GM21390 (cell line): ENCODE results near the gene PCSK4.

Source experiments
- ATAC-seq: cut with Tn5 transposase; IDR thresholded peaks from one replicate; pipeline ENCODE4 v1.9.1; 2021; ENCODE audit not compliant: unreplicated experiment

PCSK4 gene

DNA sequence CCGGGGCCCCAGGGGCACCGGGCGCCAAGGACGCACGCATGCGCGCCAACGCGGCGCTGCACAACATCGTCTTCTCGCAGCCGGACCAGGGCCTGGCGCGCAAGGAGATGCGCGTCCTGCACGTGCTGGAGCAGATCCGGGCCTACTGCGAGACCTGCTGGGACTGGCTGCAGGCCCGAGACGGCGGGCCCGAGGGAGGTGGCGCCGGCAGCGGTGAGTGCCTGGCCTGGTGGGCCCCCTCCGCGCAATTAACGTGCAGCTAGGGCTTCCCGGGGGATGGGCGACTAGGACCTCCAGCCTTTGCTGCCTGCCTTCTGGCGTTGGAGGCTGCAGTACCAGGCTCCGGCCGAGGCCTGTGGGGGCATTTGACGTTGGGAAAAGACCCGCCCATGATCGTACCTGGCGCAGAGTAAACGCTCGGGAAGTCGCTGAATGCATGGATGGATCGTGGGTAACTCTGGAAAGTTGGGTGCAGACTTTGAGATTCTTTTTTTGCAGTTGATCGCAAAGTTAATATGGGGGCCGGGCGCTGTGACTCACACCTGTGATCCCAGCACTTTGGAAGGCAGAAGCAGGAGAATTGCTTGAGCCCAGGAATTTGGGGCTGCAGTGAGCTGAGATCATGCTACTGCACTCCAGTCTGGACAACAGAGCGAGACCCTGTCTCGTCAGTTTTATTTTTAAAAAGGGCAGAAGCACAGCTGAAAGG lies 33.0 kb downstream of the PCSK4 start:
- ATAC-seq = no peak

DNA sequence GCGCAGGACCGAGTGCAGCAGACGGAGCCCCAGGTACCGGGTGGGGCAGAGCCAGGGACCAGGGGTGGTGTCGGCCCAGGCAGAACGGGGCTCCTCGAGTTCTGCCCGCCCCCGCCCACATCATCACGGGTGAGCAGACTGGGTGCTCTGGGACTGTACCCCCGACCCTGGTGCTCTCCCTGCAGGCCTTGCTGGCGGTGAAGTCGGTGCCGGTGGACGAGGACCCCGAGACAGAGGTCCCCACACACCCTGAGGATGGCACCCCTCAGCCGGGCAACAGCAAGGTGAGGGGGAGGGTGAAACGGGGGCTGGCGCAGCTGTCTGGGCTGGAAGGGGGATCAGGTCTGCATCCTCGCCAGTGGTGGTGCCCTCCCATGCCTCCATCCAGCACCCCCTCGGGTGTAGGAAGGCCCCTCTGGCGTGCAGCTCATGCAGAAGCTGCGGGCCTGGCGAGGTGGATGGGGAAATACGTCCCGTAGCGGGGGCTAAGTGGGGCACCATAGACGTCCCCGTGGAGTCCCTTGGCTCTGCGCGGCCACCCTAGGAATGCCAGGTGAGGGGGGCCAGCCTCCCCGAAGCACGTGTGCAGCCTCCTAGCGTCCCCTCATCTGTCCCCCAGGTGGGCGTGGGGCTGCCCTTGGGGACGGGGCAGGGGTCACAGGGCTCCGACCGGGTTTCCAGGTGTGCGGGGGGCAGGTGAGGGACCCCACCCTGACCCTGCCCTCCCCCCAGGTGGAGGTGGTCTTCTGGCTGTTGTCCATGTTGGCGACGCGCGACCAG lies 33.8 kb downstream of the PCSK4 start:
- ATAC-seq = no peak

DNA sequence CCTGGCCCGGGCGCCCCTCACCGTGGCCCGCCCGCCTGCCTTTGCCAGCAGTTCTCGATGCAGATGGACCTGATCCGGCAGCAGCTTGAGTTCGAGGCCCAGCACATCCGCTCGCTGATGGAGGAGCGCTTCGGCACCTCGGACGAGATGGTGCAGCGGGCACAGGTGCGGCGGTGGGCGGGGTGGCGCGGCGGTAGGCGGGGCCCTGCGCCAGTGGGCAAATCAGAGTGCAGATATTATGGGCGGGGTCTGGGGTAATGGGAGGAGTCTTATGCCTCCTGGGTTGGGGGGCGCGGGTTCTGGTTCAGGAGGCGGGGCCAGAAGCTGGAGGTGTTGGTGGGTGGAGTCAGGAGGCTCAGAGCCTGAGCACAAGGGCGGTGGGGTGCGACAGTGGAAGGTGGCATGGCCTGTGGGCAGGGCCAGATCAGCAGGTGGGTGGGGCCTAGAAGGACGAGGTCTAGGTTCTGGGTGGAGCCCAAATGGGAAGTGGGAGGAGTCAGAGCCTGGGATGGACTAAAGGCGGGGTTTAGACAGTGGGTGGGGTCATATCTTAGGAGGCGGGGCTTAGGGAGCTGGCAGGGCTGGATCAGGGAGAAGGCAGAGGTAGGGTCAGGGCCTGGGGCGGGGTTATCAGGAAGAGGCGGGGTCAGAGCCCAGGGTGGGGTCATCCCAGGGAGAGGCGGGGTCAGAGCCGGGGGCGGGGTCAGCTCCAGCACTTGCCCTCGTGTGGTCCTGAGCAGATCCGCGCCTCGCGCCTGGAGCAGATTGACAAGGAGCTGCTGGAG lies 34.6 kb downstream of the PCSK4 start:
- no peak for ATAC-seq

DNA sequence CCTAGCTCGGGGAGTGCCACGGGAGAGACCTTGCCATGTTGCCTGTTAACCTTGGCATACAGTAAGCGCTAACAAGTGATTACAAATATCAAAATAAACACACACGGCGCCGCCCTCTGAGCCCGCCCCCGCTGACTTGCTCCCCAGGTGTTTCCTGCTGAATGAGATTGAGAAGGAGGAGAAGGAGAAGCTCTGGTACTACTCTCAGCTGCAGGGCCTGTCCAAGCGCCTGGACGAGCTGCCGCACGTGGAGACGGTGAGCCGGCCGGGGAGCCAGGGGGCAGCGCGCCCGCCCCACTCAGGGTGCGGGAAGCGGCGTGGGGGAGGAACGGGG lies 35.2 kb downstream of the PCSK4 start:
- ATAC-seq = no peak

DNA sequence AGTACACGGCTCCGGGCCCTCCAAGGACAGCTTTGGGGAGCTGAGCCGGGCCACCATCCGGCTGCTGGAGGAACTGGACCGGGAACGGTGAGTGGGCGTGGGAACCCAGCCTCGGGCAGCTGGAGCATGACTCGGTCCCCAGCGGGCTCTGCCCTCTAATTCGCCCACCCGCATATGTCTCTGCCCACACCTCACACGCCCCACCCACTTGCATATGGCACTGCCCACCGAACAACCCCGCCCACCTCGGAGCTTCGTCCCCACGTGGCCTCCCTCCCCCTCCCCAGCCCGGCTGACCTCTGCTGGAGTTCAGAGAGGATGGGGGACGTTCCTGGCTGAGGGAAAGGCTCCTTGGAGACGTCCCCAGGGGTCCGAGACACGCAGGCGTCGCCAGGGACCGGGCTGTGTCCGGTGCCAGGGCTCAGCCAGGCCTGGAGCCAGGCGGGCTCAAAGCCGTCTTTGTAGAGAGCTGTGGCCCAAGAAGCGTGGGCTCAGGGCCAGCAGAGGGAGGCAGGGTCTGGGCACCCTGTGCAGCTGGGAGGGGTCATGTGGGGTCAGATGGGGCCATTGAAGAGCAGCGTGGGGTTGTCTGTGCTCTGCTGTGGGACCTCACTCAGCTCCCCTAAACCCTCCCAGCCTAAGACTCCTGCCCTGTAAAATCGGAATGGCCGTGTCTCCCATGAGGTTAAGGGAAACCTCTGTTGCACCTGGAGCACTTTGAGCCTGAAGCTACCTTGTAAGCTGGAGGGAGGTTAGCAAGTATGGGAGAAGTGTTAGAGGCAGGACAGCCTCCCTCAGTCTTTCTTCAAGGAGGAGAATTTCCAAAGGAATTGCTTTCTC lies 36.4 kb downstream of the PCSK4 start:
- ATAC-seq = no peak

DNA sequence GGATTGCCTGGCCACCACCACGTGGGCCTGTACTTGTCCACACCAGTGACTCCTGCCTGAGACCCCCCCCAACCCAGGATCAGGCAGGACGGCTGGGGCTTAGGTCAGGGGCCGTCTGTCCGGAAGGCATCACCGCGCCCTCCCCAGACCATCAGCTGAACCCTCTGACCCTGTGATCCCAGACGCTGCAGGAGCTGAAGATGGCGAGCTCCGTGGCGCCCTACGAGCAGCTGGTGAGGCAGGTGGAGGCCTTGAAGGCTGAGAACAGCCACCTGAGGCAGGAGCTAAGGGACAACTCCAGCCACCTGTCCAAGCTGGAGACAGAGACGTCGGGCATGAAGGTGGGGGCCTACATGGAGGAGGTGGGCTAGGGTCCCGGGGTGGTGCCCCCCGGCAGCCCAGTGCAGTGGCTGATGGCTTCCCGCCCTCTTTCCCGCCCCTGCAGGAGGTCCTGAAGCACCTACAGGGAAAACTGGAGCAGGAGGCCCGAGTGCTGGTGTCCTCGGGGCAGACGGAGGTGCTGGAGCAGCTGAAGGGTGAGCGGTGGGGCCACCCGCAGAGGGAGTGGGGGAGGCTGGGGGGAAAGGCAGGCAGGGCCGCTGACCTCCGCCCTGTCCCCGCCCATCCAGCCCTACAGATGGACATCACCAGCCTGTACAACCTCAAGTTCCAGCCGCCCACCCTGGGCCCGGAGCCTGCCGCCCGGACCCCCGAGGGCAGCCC lies 37.2 kb downstream of the PCSK4 start:
- ATAC-seq = no peak

DNA sequence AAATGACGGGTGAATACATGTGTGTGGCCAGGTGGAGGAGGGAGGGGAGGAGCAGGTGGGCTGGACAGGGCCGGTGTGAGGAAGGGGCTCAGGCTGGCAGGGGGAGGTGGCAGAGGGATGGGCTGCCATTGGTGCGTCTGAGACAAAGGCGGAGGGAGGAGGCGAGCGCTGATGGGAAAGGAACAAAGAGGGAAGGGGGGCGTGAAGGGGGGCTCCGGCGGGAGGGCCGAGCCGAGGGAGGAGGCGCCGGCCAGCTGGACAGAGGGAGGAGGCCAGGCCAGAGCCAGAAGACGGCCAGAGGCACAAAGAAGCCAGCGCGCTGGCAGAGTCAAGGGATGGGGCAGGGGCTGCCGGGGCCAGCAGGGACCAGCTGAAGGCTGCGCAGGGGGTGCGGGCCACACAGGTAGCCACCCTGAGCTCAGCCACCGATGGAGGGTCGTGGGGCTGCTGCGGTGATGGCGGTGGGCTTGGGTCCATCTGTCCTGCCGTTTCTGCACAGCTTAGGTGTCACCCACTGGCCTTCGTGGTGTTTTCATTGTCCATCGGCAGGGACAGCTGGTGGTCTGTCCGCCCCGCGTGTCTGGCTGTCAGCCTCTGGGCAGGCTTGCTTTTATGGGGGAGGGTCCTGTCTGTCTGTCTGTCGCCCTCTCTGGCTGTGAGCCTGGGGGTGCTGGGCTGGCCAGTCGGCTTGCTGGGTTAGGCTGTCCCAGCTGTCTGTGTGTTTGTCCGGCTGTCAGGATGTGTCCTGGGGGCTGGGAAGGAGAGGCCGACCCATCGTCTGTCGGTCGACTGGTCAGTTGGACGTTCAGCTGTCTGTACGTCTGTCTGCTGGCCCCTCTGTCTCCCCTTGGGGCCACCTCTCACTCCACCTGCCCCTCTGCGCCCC lies 38.0 kb downstream of the PCSK4 start:
- ATAC-seq = no peak

DNA sequence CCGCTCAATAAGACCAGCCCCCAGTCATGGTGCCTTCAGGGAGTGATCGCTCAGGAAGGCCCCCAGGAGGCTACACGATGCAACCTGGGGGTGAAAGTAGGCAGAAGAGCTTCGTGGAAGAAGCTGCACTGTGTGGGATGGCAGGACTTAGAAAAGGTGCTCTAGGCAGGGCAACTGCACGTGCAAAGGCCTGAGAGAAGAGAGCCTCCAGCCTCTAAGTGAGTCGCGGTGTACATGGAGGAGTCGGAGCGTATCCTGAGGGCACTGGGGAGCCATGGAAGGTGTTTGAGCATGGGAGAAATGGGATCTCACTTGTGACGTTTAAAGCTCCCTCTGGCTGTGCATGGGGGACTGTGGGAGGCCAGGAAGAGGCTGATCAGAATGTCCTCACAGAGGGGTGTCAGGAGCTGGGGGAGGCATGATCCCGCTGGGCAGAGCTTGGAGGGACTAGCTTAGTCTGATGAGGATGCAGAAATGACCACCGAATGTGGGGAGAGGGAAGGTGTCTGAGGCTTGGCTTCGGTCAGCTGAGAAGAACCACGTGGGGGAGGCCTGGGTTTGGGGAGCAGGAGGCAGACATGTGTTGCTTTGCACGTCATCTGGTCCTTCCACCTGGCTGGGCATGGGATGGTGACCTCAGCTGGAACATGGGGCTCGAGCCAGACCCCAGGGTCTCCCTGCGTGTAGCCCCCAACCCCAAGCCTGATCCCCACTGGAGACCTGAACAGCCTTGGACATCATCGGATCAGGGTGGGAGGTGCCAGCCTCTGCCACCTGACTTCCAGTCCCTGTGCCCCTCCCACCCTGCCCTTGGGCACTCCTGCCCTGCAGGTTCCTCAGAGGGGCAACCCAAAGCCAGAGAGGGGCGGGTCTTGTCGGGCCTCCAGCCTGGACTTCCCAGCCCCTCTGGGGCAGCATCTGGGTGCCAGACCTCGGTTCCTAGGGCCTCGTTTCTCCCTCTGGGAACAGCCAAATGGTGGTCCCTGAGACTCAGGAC lies 39.1 kb downstream of the PCSK4 start:
- ATAC-seq = no peak

DNA sequence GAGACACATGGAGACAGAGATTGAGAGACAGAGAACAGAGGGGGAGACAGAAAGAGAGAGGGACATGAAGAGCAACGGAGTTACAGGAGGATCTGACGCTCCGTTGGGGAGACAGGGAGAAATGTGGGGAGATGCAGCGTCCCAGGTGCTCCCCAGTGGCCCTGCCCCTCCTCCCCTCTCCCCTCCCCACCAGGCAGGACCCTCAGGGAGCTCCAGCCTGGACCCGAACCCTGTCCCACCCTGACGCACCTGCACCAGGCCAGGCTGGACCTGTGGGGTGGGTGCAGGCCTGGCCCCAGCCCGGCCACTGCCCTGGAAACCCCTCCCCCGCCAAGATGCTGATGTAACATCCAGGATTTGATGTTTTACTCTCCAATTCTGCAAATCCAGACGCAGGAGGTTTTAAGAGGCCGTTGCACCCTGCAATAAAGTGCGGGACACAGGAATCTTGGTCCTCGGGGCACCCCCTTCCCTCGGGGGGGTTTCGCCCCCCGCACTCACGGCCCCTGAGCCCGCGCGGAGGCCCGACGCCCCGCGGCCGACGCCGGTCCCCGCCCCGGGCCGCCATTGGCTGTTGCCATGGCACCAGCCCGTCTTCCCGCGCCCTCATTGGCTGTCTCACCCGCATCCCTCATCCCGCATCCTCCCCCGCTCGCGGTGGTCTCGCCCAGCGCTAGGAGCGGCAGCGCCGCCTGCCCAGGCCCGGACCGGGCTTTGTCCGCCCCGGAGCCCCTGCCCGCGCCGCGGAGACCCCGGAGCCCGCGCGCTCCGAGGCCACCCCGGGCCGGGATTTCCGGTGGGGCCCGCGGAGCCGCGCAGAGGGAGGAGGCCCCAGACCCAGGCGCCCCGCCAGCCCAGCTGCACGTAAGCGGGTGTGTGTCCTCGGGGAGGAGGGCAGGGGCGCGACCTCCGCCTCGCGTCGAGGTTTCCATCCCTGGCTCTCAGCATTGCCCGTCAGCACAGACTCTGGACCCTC lies 40.4 kb downstream of the PCSK4 start, which contains the start of gene APC2:
Gene APC2 (plus strand): TSS at position 655 of the 976 bp plus-strand sequence. CDS start 2,881 bp downstream, outside the sequence.
- ATAC-seq = no peak

DNA sequence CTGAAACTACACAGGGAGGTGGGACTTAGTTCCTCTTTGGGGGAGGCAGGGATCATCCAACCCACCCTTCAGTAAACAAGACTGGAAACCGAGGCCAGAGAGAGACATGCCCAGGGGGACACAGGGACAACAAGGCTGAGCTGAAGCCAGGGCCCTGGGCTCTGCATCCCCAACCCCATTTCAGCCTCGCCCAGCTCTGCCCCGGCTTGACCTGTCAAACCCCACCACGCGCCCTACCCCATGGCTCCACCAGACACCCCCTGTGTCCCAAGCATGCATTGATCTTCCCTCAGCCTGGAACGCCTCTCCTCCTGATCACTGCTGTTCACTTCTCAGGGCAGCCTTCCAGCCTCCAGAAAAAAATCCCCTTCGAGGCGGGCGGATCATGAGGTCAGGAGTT lies 42.2 kb downstream of the PCSK4 start:
- no peak for ATAC-seq

DNA sequence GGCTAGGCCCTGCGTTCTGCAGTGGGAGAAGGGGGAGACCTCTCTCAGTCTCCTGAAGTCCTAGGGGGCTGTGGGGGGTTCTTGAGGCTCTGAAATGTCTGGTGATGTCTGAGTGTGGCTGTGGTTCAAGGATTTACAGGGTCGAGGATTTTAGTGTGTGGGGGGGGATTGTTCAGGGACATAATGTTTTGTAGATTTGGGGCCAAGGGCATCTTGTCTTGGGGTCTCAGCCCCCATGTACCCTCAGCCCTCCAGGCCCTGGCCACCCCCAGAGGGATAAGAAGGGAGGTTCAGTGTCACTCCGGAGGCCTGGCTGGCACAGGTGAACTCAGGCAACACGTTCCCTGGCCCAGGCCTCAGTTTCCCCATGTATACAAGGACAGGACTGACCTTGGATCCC lies 42.6 kb downstream of the PCSK4 start:
- no peak for ATAC-seq

DNA sequence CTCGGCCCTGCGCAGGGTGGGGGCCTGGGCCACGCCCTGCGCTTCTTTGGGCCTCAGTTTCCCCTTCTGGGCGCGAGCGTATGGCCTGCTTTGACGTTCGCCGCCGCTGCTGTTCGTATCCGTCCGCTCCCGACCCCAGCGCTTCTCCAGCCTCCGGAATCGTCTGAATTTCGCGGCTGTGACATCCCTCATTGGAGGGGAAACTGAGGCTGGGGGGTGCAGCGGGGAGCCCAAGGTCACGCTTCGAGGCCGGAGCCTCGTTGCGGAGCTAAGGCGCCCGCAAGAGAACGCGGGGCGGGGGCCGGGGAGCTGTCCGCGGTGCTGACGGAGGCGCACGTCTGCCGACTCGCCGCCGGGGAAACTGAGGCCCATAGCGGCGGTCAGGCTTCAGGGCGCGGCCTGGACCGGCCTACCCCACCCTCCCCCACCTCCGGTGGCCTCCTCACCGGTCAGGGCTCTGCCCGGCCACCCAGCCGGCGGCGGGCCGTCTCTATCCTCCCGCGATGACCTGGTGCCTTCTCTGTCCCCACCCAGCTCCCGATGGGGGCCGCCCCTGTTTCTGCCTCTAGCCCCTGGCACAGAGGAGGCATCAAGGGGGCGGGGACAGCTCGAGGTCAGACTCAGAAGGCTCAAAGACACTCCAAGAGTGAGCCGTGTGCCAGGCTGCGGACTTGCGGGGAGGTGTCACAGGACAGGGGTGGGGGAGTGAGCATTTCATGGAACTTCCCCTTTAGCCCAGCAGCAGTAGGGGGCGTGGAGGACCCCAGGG lies 43.3 kb downstream of the PCSK4 start:
- no peak for ATAC-seq

DNA sequence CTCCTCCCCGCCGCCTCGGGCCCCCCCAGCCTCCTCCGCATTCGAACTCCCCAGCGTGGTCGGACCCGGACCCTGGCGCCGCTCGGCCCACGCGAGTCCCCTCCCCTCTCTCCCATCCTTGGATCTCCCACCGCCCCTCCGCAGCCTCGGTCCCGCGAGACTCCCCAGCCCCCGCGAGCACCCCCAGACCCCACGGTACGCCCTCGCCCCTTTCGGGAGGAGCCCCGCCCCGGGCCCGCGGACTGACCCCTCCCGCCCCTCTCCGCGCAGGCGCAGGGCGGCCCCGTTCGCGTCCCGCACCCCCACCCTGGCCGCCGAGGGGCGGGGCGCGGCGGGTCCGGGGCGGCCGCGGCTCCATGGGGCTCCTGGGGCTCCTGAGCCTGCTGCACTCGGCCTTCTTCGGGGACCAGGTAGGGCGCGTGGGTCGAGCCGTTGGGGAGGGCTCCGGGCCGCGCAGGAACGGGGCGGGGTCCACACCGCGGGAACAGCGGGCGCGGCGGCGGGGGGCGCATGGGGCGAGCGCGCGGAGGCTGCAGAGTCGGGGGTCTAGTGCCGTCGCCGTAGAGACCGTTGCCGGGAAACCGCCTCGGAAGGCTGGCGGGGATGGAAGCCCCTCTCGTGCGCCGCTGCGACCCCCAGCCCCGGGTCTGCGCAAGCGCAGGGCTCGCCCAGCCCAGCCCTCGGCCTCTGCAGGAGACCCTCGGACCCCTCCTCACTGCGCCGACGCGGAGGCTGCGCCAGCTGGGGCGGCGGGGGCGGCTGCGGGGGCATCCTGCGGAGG lies 44.0 kb downstream of the PCSK4 start:
- no peak for ATAC-seq

DNA sequence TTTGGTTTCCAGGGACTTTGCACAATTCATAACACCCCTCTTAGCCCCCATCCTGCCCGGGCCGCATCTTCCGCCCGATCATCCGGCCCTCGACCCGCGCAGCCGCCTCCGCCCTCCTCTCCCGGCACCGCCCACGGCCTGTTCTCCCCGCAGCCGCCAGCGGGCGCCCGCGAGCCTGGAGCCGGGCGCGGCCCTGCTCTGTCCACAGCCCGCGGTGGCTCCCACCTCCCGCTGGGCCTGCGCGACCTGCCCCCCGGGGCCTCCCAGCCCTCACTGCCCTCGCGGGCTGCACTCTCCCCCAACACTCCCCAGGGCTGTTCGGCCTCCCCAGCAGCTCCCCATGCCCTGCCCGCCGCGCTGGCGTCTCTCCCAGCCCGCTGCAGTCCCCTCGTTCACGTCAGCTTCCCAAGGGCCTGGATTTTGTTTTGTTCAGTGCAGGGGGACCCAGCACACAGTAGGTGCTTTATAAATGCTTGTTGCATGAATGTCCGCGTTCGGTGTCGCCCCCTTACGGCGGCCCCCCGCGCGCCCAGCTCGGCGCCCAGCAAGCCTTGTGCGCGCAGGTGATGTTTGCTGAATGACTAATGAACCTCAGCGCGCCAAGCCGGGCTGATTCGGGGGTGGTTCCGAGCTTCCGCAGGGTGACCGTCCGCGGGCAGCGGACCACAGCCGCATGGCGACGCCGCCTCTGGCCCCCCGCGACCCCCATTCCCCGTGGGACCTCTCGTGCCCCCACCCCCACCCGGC lies 44.8 kb downstream of the PCSK4 start:
- ATAC-seq = peak; percentile 67
